NCI-H1417 (cell line): ENCODE measurements around the gene TRNT1.

Experiments used
- DNase-seq, 3 experiments: peaks; one replicate each; lab custom pipeline; 2025; lab: John Stamatoyannopoulos, UW

The TRNT1 gene

DNA sequence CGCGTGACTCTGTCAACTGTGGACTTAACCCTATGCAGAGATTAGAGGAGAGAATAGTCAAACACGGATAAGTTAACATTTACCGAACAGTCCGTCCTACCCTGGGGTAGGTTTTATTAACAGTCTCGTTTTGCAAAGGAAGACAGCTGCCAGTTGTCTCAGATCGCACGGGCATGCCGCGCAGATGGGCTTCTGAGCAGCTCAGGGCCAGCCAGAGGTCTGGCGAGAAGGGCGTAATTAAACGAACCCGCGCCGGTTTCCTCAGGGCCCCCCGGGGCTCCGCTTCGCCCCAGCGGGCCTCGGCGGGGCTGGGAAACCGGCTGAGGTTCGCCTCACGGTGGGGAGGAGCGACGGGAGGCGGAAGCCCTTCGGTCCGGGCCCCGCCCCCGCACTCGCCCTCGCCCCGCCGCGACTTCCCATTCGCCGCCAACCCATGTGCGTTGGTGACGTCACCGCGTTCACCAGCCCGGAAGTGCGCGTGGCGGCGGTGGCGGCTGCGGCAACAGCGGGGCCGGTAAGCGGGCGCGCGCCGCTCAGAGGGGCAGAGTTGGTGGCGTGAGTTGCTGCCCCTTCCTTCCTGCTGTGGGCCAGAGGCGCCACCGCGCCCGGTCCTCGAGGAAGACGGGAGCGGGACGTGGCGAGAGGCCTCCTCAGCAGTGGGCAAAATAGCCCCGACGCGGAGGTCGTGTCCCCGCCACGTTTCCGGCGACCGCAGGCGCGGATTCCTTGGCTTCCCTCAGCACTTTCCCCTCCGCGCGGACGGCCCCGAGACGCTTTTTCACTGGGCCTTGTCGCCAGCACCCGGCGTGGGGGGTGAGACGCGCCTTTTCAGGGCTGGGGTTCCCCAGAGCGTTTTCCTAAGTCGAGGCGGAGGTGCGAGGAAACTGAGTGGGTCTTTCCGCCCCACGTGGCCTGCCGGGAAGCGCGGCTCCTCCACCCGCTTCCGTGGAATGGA lies at the start of gene TRNT1:
TRNT1 (plus strand) TSS at position 464 of the 955 bp plus-strand sequence. CDS start 2,101 bp downstream, outside the sequence.
- peak; percentile 87 to 94 (median 90) for DNase-seq

DNA sequence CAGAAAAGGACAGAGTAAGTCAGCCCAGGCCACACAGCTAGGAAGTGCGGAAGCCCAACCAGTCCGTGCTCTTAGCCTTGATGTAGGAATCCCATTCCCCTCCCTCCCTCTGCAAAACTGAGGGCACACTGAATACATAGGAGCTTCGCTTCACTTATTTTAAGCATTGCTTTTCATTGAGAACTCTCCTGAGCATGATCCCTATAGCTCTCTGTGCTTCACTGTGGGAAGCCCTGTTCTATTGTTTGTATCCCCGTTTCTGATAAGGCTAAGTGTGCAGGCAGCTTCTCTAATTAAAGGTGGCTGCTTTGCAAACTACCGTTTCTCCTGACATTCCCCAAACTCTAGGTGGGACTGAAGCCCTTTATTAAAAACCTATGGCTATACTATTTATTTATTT lies 46.4 kb upstream of the TRNT1 start:
- peak in 1 of 3 experiments; percentile 27 for DNase-seq

DNA sequence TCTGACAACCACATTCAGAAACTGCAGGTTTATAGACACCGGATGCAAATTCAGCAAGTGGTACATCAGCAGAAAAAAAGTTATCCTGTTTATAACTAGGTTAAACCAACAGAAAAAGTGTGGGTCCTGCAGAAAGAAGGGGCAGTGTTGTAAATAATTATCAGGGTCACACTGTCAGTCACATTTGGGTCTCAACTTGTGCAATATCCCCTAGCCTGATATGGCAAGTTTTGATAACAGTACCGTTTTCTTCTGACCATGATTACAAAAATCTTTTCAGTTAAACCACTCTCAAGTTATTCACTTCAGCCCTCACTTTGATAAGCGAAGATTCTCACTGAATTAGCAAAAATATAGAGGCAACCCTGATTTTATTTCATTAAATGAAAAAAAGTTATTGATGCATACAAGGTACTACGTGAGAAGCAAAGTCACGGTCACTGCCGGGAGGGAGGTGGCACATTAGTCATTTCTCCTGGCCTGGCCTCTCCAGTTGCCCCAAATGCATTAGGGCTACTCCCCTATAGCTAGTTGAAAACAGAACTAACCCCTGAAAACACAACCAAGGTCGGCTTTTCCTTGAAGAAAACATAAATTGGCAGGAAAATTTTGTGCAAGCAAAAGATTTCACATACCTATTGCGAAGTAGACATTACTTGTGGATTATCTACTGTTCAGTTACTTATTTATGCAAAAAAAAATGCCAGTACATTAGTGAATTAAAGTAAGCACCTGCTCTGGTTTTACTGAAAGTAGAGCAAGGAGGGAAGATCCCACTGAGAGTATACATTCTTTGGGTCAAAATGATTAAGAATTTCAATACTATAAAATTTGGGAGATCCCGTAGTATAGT lies 45.1 kb upstream of the TRNT1 start:
- no peak for DNase-seq

DNA sequence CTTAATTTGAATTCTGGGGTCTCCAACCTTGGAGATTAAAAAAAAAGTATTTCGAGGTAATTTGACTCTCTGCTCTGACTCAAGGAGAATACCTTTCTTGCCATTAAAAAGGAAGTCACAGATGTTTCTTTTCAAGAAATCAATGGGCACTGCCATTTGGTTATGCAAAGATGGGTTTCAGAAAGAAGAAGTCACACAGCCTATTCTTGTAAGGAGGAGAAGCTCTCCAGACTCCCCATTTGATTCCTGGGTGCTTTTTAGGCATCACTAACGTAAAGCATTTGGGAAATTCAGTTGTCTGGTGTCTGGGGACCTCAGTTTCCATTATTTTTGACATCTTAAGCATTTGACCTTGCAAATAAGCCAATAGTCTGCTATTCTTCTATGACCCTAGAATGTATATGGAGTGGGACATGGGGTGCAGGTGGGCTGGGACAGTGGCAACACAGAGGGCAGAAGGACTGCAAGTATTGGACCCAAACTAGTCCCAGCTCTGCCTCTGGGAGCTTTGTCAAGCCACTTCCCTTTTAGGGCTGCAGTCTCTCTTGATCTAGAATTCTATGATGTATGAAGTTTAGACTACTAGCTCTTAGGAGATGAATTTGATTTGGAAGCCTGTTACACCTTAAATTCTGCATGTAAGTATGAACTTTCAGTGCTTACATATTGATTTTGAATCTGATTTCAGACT lies 44.4 kb upstream of the TRNT1 start:
- no peak for DNase-seq

DNA sequence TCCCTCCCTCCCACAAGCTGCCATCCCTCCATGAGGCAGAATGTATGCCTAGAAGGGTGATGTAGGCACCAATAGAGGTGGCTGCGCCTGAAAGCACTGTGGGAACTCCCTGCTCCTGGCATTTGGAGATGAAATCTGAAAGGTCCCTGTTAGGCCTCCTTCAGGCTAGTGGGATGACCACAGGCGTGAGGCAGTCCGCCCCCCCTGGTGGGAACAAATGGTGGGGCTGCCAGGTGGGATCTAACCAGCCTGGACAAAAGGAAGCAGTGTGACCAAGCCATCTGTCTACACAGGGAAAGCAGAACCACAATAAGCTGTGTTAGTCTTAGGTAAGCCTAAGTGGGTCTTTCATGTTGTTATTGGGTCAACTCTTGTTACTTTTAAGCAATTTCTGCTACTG lies 41.9 kb upstream of the TRNT1 start:
- DNase-seq = no peak

DNA sequence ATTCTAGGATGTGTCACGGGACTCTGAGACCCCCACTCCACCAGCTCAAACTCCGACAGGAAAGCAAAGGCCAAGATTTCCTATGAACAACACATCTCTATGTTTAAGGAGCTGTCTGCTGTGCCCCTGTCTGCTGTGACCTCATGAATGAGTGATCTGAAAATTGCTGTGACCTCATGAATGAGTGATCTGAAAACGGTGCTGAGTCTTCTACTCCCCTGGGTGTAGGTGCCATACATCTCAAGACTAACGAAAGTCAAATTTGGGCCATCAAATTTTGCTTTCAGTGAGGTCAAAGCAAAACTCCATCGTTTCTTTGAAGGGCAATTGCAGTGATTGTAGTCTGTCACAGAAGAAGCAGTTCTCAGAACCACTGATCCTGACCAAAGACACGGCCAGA lies 41.0 kb upstream of the TRNT1 start:
- DNase-seq = no peak

DNA sequence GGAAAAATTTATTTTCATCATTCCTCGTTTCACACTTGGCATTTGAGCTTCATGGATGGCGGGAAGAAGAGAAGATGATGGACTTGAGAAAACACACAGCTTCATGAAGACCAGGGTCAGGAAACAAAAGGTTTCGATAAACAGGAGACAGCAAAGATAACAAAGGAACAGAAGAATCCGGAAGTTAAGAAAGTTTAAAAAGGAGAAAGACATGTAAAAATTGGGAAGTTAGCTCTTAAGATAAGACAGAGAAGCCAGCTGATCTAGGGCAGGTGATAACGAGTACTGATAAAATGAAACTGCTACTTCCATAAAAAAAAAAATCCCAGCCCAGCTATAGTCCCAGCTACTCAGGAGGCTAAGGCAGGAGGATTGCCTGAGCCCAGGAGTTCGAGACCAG lies 40.5 kb upstream of the TRNT1 start:
- DNase-seq = no peak

DNA sequence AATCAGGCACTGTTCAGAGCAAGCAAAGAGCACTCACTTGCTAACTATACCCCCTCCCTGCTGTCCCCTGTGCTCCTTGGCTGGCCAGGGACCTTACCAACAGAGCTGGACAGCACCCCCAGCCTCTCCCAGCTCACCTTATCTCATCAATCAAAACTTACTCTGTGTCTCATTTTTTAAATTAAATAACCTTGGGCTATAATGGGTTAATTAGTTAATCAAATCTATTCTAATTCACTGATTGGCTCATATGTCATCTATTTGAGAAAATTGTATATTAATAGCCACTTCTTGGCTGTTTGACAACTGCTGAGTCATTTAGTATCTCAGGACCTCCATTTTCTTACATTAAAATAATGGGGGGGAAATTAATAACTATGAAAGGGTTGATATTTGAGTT lies 39.5 kb upstream of the TRNT1 start:
- peak in 1 of 3 experiments; percentile 16 for DNase-seq

DNA sequence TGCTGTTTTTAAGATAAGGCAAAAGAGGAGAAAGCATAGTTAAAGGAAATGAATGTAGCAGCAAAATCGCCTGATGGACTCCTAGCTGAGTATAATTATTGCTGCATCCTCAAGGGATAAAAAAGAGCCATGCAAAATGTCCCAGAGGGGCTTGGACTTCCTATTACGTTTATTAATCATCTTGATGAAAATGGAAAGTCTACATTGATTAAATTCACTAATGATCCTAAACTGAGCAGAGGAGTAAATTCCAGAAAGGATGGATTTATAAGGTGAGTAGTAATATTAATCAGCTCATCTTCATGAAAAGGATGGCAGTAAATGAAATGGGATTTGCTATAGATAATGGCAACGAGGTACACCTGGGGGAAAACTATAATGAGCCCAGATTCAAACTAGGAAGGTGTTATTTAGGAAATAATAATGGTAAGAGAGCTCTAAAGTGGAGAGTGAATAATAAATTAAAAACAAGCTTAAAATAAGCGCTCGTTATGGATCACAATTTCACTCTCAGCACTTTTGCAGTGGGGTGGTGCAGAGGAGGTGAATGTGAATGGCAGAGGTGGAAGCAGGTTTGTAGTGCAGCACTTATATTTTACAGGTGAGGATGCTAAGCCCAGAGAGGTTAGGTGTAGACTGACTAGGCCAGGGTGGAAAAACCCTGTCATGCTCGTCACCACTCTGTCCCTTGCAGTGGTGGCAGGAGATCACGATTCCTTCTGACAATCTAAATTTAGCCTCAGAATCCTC lies 38.8 kb upstream of the TRNT1 start:
- peak in 1 of 3 experiments; percentile 9 for DNase-seq

DNA sequence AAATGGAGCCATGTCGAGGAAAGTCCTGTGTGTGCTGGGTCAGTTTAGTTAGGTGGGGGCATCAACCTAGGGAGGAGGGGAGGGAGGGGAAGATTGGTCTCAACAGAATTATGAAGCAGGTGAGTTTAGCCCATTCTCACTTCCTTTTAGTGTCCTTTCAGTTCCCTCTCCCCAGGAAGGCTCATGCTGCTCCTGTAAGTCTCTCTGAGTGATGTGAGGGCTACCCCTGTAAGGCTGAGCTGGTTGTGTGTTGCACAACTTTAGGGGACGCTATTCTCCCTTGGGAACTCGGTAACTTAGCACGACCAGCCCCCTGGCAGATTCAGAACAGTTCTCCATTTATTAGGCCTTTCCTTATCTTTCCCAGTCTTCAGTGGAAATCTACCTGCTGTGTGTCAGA lies 37.7 kb upstream of the TRNT1 start:
- no peak for DNase-seq

DNA sequence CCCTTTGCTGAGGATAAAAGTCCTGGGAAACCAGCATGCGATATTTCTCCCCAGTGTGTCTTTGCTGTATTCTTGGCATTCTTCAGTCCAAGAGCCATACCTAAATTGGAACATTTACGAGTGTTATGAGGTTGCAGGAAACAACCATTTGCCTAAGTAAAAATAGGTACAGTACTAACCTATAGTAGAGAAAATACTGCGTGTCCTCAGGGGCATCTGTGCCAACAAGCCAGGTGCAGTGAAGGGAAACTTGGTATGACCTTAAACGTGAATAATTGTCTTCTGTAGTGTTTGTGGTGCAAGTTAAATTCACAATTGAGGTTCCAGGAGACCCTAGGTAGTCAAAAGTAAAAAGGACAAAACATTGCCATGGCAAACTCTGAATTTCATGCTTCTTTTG lies 28.8 kb upstream of the TRNT1 start:
- no peak for DNase-seq

DNA sequence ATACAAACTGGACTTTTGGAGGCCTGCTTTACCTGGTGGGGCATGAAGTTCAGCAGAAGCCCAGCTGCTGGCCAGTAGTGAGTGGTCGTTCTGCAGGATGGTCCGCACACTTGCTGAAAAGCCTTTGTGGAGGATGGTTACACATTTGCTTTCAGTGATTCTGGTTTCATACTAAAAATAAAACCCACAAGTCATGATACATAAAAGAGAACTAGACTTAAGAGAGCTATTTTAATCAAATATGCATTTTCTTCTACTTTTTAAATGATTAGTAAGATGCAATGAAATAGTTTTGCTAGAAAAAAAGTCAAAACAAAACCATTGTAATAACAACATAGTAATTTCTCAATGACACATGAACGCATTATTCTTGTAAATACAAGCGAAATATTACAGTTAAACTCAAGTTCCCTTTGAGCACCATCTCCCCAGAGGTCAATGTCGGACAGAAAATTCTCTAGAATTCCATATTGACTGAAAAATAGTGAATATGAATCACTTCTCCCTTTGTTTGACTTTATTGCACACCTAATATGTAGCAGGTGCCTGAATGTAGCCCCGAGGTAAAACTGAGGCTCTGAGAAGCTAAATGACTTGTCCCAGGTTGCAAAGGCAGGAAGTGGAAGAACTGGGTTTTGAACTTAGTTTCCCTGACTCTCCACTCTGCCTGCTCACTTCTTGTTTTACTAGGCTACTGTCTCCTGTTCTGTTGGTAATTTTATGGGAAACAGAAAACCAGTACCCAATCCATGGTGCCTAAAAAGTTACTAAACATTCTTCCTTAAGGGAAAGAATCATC lies 24.9 kb upstream of the TRNT1 start:
- no peak for DNase-seq

DNA sequence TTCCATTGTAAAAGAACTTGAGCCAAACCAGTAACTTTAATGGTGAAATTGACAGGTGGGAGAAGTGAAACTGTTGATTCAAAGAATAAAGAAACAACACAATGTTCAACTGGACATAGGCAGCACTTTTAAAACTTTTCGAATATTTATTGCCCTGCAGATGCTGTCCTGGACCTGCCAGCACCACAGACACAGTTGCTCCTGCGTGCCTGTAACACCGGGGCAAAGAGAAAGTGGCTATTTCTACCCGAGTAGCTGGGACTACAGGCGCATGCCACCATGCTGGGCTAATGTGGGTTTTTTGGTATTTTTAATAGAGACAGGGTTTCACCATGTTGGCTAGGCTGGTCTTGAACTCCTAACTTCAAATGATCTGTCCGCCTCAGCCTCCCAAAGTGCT lies 24.0 kb upstream of the TRNT1 start:
- no peak for DNase-seq

DNA sequence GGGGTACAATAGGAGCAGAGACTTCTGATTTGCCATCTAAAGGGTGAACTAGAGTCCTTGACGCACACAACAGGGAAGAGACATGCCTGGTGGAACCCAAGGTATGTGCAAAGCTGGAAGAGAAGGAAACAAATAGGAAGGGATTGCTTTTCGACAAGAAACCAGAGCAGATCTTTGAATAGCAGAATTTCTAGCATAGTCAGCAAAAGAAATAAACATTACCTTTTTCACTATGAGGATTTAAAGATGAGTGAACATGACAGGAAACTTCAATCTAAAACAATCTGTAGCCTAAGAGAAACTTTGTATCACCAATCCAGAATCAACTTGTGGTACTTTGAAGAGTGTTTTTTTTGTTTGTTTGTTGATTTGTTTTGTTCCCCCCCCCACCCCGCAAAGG lies 21.5 kb upstream of the TRNT1 start:
- no peak for DNase-seq

DNA sequence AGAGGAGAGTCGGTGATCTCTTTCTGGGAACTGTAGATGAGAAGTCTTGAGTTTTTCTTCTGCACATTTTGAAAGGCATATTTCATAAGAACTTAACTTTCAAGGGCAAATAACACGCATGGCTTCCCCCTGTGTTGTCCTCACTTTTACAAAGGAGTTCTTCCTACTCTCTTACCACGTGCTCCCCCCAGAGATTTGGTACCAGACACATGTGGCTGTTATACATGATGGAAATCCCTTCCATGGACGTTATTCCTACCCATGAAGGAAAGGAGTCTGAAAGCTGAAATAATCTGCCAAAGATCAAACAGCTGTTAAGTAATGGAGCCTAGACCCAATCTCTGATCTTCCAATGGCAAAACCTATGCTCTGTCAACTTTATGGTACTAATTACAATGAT lies 20.9 kb upstream of the TRNT1 start:
- no peak for DNase-seq

DNA sequence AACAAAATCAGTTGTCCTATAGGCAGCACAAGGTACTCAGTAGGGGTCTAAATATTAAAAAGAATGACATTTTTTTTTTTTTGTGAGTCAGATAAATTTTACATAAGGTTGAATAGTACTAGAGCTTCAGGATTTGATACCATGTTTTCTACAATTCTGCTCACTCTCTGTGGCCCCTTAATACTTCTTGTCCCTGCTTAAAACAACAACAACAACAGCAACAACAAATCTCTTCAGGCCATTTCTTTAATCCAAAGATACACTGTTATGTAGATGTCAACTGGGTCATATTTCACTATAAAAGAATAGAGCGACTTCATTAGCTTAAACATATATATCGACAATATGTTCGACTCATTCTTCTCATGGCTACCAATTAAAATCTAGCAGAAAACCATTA lies 19.6 kb upstream of the TRNT1 start:
- no peak for DNase-seq

DNA sequence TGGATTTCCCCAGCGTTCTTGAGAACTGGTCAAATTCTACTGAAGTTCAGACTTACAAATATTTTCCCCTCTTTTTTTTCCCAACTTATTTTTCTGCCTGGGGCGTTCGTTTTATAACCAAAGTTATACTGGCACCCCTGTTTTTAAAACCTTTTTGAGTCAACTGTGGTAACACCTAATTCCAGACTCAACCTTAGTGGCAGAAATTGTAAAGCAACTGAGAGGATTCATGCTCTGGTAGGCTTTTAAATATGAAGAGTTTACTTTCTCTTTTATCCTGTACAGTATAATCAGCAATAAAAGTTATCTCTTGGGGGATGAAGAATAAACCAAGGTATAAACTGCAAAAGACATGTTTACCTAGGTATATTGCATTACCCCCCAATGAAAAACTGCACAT lies 18.9 kb upstream of the TRNT1 start:
- DNase-seq = no peak

DNA sequence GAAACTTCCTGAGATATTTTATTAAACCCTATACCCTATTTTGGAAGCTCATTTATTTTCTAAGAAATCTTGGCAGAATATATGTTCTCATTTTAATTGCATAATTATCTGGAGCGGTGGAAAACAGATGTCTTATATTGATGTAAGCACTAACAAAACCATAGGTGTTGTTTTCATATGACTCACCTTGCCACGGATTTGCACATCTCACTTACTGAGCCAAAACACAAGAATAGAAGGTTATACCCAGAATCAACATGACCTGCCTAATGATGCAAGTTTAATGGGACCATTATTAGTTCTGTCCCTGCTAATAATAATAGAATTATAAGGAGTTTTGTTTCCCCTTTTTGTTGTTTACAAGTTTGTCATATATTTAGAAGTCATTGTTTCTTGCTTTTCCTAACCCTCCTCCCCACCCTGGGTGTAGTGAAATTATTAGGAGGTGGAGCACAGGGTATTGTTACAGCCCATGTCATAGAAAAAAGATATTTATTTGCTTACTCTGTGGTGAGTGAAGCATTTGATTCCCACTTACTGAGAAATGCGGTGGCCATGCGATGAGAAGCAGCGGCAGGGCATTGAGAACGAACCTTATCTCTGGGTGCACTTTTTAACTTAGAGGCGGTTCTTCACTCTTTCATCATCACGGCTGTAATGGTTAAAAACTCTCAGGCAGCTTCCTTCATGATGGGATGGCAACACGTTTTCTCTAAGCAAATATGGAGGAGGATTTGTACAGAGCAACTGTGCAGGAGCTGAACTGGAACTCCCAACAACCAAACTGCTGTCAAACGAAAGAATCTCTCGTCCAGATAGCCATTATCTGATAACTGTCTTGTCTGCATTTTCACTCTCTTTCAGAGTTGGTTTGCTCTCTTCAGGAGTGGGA lies 17.1 kb upstream of the TRNT1 start:
- peak in 2 of 3 experiments; percentile 60 to 67 for DNase-seq

DNA sequence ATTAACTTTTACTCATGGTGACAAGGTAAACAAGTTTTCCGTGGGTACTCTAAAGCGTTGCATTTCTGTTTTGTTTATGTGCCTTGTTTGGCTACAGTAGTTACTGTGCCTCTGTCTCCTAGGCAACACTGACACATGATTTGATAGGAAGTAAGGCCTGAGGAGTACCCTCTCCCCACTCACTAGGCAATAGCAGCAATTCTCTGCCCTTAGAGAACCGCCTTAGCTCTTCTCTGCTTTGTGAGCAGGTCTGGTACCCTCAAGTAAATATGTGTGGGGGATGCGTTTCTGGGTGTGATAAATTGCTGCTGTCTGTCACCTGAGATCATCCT lies 16.5 kb upstream of the TRNT1 start, which contains the start of gene IL5RA:
IL5RA (minus strand) TSS at position 76 of the 332 bp plus-strand sequence. CDS start 5,390 bp downstream, outside the sequence.
- peak in 2 of 3 experiments; percentile 60 to 77 for DNase-seq
